Measurements from ENCODE around the gene EXOSC1.
A peak's percentile ranks its signal among the peaks of the same experiment; 100 is the strongest.

EXOSC1 gene

GRCh38 chr10:97468162-97468561 lies 22.4 kb upstream of the EXOSC1 start:
- peaks cover 35% of the 10 kb centered on the region for H3K36me3 Mint-ChIP-seq (ENCODE audit: low read depth)

GRCh38 chr10:97466755-97467154 lies 20.9 kb upstream of the EXOSC1 start:
- Mint-ChIP-seq H3K4me1 (ENCODE audit: low read depth) (peaks cover 1% of the 10 kb centered on the region), H3K4me3 (no peak overlapping the region), H3K9me3 (no peaks in the 10 kb centered on the region), H3K27ac (no peak overlapping the region), H3K36me3 (ENCODE audit: low read depth) (peaks cover 33% of the 10 kb centered on the region), H3K27me3 (ENCODE audit: low read depth) (no peaks in the 10 kb centered on the region)

More at GRCh38 chr10:97468162-97468561, 22.4 kb upstream of the EXOSC1 start:
- H3K4me3 Mint-ChIP-seq, result no peak overlapping the region
- H3K27ac Mint-ChIP-seq, result no peak overlapping the region
- H3K27me3 Mint-ChIP-seq (ENCODE audit: low read depth), result no peaks in the 10 kb centered on the region
- no peaks in the 10 kb centered on the region for H3K9me3 Mint-ChIP-seq
- peaks cover 1% of the 10 kb centered on the region for H3K4me1 Mint-ChIP-seq (ENCODE audit: low read depth)

GRCh38 chr10:97465982-97466381 lies 20.2 kb upstream of the EXOSC1 start:
- H3K27me3 Mint-ChIP-seq (ENCODE audit: low read depth), result no peaks in the 10 kb centered on the region
- peaks cover 1% of the 10 kb centered on the region for H3K4me1 Mint-ChIP-seq (ENCODE audit: low read depth)
- no peak overlapping the region for H3K27ac Mint-ChIP-seq
- H3K4me3 Mint-ChIP-seq, result no peak overlapping the region
- H3K36me3 Mint-ChIP-seq (ENCODE audit: low read depth), result peaks cover 31% of the 10 kb centered on the region
- no peaks in the 10 kb centered on the region for H3K9me3 Mint-ChIP-seq

GRCh38 chr10:97464226-97464625 lies 18.4 kb upstream of the EXOSC1 start:
- Mint-ChIP-seq H3K4me3 (no peak overlapping the region), H3K36me3 (ENCODE audit: low read depth) (peaks cover 29% of the 10 kb centered on the region), H3K27ac (no peak overlapping the region), H3K27me3 (ENCODE audit: low read depth) (no peaks in the 10 kb centered on the region), H3K4me1 (ENCODE audit: low read depth) (peaks cover 1% of the 10 kb centered on the region), H3K9me3 (no peaks in the 10 kb centered on the region)

GRCh38 chr10:97463363-97464132 lies 17.7 kb upstream of the EXOSC1 start:
- Mint-ChIP-seq H3K27ac (no peak overlapping the region), H3K9me3 (no peaks in the 10 kb centered on the region), H3K36me3 (ENCODE audit: low read depth) (peaks cover 27% of the 10 kb centered on the region)

GRCh38 chr10:97462309-97462708 lies 16.5 kb upstream of the EXOSC1 start:
- Mint-ChIP-seq H3K27ac (no peak overlapping the region), H3K4me1 (ENCODE audit: low read depth) (peaks cover 1% of the 10 kb centered on the region), H3K9me3 (no peaks in the 10 kb centered on the region), H3K4me3 (no peak overlapping the region), H3K36me3 (ENCODE audit: low read depth) (peaks cover 33% of the 10 kb centered on the region), H3K27me3 (ENCODE audit: low read depth) (no peaks in the 10 kb centered on the region)

More at GRCh38 chr10:97463363-97464132, 17.7 kb upstream of the EXOSC1 start:
- H3K4me1 Mint-ChIP-seq (ENCODE audit: low read depth), result peaks cover 1% of the 10 kb centered on the region
- no peaks in the 10 kb centered on the region for H3K27me3 Mint-ChIP-seq (ENCODE audit: low read depth)
- H3K4me3 Mint-ChIP-seq, result no peak overlapping the region

GRCh38 chr10:97459933-97460332 lies 14.1 kb upstream of the EXOSC1 start:
- H3K36me3 Mint-ChIP-seq (ENCODE audit: low read depth), result peaks cover 36% of the 10 kb centered on the region
- H3K27ac Mint-ChIP-seq, result peak overlapping the region; percentile 33

GRCh38 chr10:97459111-97459510 lies 13.3 kb upstream of the EXOSC1 start:
- Mint-ChIP-seq H3K4me3 (no peak overlapping the region), H3K36me3 (ENCODE audit: low read depth) (peaks cover 41% of the 10 kb centered on the region), H3K9me3 (no peaks in the 10 kb centered on the region), H3K27ac (no peak overlapping the region), H3K4me1 (ENCODE audit: low read depth) (peaks cover 9% of the 10 kb centered on the region), H3K27me3 (ENCODE audit: low read depth) (no peaks in the 10 kb centered on the region)

More at GRCh38 chr10:97459933-97460332, 14.1 kb upstream of the EXOSC1 start:
- peaks cover 1% of the 10 kb centered on the region for H3K4me1 Mint-ChIP-seq (ENCODE audit: low read depth)
- H3K9me3 Mint-ChIP-seq, result no peaks in the 10 kb centered on the region
- no peaks in the 10 kb centered on the region for H3K27me3 Mint-ChIP-seq (ENCODE audit: low read depth)
- H3K4me3 Mint-ChIP-seq, result no peak overlapping the region

- Mint-ChIP-seq H3K4me1 (ENCODE audit: low read depth) (peaks cover 9% of the 10 kb centered on the region), H3K27me3 (ENCODE audit: low read depth) (no peaks in the 10 kb centered on the region), H3K36me3 (ENCODE audit: low read depth) (peaks cover 42% of the 10 kb centered on the region), H3K9me3 (no peaks in the 10 kb centered on the region), H3K4me3 (no peak overlapping the region), H3K27ac (no peak overlapping the region)
Measured at GRCh38 chr10:97456686-97457065, 10.9 kb upstream of the EXOSC1 start.

- Mint-ChIP-seq H3K4me3 (no peak overlapping the region), H3K27ac (no peak overlapping the region), H3K36me3 (ENCODE audit: low read depth) (peaks cover 42% of the 10 kb centered on the region), H3K9me3 (no peaks in the 10 kb centered on the region), H3K27me3 (ENCODE audit: low read depth) (no peaks in the 10 kb centered on the region), H3K4me1 (ENCODE audit: low read depth) (peaks cover 9% of the 10 kb centered on the region)
Measured at GRCh38 chr10:97456034-97456685, 10.4 kb upstream of the EXOSC1 start.

- no peak overlapping the region for H3K4me3 Mint-ChIP-seq
- no peaks in the 10 kb centered on the region for H3K9me3 Mint-ChIP-seq
- peaks cover 37% of the 10 kb centered on the region for H3K36me3 Mint-ChIP-seq (ENCODE audit: low read depth)
- H3K4me1 Mint-ChIP-seq (ENCODE audit: low read depth), result peaks cover 18% of the 10 kb centered on the region
- no peaks in the 10 kb centered on the region for H3K27me3 Mint-ChIP-seq (ENCODE audit: low read depth)
- H3K27ac Mint-ChIP-seq, result peak overlapping the region; percentile 73
Measured at GRCh38 chr10:97454330-97455036, 8.7 kb upstream of the EXOSC1 start.

- H3K9me3 Mint-ChIP-seq, result no peaks in the 10 kb centered on the region
- H3K36me3 Mint-ChIP-seq (ENCODE audit: low read depth), result peaks cover 24% of the 10 kb centered on the region
- peaks cover 24% of the 10 kb centered on the region for H3K4me1 Mint-ChIP-seq (ENCODE audit: low read depth)
- no peak overlapping the region for H3K4me3 Mint-ChIP-seq
- no peaks in the 10 kb centered on the region for H3K27me3 Mint-ChIP-seq (ENCODE audit: low read depth)
- H3K27ac Mint-ChIP-seq, result peak overlapping the region; percentile 8
Measured at GRCh38 chr10:97452352-97452751, 6.5 kb upstream of the EXOSC1 start.

GRCh38 chr10:97451605-97452004 lies 5.8 kb upstream of the EXOSC1 start:
- H3K4me1 Mint-ChIP-seq (ENCODE audit: low read depth), result peaks cover 29% of the 10 kb centered on the region
- H3K27me3 Mint-ChIP-seq (ENCODE audit: low read depth), result no peaks in the 10 kb centered on the region
- H3K36me3 Mint-ChIP-seq (ENCODE audit: low read depth), result peaks cover 21% of the 10 kb centered on the region
- no peak overlapping the region for H3K4me3 Mint-ChIP-seq
- H3K27ac Mint-ChIP-seq, result no peak overlapping the region
- H3K9me3 Mint-ChIP-seq, result no peaks in the 10 kb centered on the region

- H3K9me3 Mint-ChIP-seq, result no peaks in the 10 kb centered on the region
- H3K4me1 Mint-ChIP-seq (ENCODE audit: low read depth), result peaks cover 31% of the 10 kb centered on the region
- no peak overlapping the region for H3K4me3 Mint-ChIP-seq
- no peak overlapping the region for H3K27ac Mint-ChIP-seq
- H3K36me3 Mint-ChIP-seq (ENCODE audit: low read depth), result peaks cover 22% of the 10 kb centered on the region
- no peaks in the 10 kb centered on the region for H3K27me3 Mint-ChIP-seq (ENCODE audit: low read depth)
Measured at GRCh38 chr10:97450828-97451227, 5.0 kb upstream of the EXOSC1 start.

GRCh38 chr10:97445357-97445721 lies 467 bp downstream of the EXOSC1 start:
- Mint-ChIP-seq H3K27me3 (ENCODE audit: low read depth) (no peaks in the 10 kb centered on the region), H3K4me3 (peak overlapping the region; percentile 89), H3K36me3 (ENCODE audit: low read depth) (peaks cover 13% of the 10 kb centered on the region), H3K27ac (peak overlapping the region; percentile 89), H3K4me1 (ENCODE audit: low read depth) (peaks cover 29% of the 10 kb centered on the region), H3K9me3 (no peaks in the 10 kb centered on the region)
